ENCODE measurements around the gene SSBP3. TPM values are rescaled to one million over a fixed set of nuclear protein-coding genes. Genes with fewer than 3 reads are reported as not detected.

The SSBP3 gene
- total RNA-seq, 2 experiments from 2014 or later = 16.5 to 44.9 TPM

DNA sequence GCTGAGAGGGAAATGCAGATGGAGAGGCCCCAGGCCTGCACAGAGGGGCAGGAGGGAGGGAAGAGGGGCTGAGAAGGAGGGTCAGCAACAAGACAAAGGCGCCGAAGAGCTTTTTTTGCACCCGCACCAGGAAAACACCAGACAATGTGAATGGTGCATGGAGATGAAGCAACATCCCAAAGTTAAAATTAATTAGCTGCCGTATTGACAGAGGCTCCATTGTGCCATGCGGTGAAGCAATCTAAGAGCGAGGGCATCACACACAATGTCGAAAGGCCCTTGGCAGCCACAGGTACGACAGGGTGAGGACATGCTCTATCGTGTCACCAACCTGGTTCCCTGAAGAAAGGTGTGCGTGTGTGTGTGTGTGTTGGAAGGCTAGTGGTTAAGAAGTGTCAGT is 41.2 kb downstream of the SSBP3 start:
- Histone ChIP-seq H3K4me3 (ENCODE audit: low read depth, low read length, poor library complexity, severe bottlenecking) (no peak overlapping the region), H3K79me2 (ENCODE audit: insufficient read depth, low read depth, low read length) (peaks cover 11% of the 10 kb centered on the region; the same call in 1 of the 2 replicates), H4K20me1 (ENCODE audit: insufficient read depth, low read length) (0 out of 2 replicates have a peak, but pooled peaks cover 10% of the 10 kb centered on the region), H3K9me3 (ENCODE audit: low read length) (no peaks in the 10 kb centered on the region), H3K4me1 (ENCODE audit: insufficient read depth, low read length, poor library complexity, severe bottlenecking) (peaks cover 50% of the 10 kb centered on the region), H2AFZ (ENCODE audit: low read length) (no peak overlapping the region), H3K36me3 (ENCODE audit: insufficient read depth, low read length) (peaks cover 8% of the 10 kb centered on the region; the same call in 1 of the 2 replicates), H3K27ac (ENCODE audit: low read depth, low read length, poor library complexity, severe bottlenecking) (no peak overlapping the region), H3K4me2 (ENCODE audit: low read length) (no peak overlapping the region), H3K9me2 (ENCODE audit: insufficient read depth, low read length) (no peaks in the 10 kb centered on the region)
- DNase-seq (ENCODE audit: low spot score) = no peak
- POLR2A ChIA-PET = no interaction called here
- TF ChIP-seq EZH2phosphoT487 (IDR thresholded peaks at IDR 0.05; ENCODE audit: borderline replicate concordance, low read depth, low read length) = no peak
- TF ChIP-seq, protein P1, sequence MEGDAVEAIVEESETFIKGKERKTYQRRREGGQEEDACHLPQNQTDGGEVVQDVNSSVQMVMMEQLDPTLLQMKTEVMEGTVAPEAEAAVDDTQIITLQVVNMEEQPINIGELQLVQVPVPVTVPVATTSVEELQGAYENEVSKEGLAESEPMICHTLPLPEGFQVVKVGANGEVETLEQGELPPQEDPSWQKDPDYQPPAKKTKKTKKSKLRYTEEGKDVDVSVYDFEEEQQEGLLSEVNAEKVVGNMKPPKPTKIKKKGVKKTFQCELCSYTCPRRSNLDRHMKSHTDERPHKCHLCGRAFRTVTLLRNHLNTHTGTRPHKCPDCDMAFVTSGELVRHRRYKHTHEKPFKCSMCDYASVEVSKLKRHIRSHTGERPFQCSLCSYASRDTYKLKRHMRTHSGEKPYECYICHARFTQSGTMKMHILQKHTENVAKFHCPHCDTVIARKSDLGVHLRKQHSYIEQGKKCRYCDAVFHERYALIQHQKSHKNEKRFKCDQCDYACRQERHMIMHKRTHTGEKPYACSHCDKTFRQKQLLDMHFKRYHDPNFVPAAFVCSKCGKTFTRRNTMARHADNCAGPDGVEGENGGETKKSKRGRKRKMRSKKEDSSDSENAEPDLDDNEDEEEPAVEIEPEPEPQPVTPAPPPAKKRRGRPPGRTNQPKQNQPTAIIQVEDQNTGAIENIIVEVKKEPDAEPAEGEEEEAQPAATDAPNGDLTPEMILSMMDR (conservative IDR thresholded peaks at IDR 0.05; ENCODE audit: low read length) = no peak
- CTCF ChIA-PET (ENCODE audit: unreplicated experiment) = no interaction called here
- intact Hi-C loops (cut with micrococcal nuclease; ENCODE audit: unreplicated experiment) = no loop called here
- no TSS peak for BruUV-seq (replicated peaks)

- Histone ChIP-seq H3K4me2 (ENCODE audit: low read length) (peak overlapping the region; percentile 46; the same call in 1 of the 2 replicates), H4K20me1 (ENCODE audit: insufficient read depth, low read length) (0 out of 2 replicates have a peak, but pooled peaks cover 10% of the 10 kb centered on the region), H3K27ac (ENCODE audit: low read depth, low read length, poor library complexity, severe bottlenecking) (no peak overlapping the region), H3K4me3 (ENCODE audit: low read depth, low read length, poor library complexity, severe bottlenecking) (no peak overlapping the region), H3K79me2 (ENCODE audit: insufficient read depth, low read depth, low read length) (peaks cover 11% of the 10 kb centered on the region; the same call in 1 of the 2 replicates), H3K4me1 (ENCODE audit: insufficient read depth, low read length, poor library complexity, severe bottlenecking) (peaks cover 50% of the 10 kb centered on the region), H3K36me3 (ENCODE audit: insufficient read depth, low read length) (peaks cover 4% of the 10 kb centered on the region), H3K9me2 (ENCODE audit: insufficient read depth, low read length) (no peaks in the 10 kb centered on the region), H3K9me3 (ENCODE audit: low read length) (no peaks in the 10 kb centered on the region), H2AFZ (ENCODE audit: low read length) (no peak overlapping the region)
- ChIA-PET POLR2A (no interaction called here), CTCF (ENCODE audit: unreplicated experiment) (no interaction called here)
- intact Hi-C loops (cut with micrococcal nuclease; ENCODE audit: unreplicated experiment) = no loop called here
- no TSS peak for BruUV-seq (replicated peaks)
- no peak for DNase-seq (ENCODE audit: low spot score)
- TF ChIP-seq, protein P1 (conservative IDR thresholded peaks at IDR 0.05; ENCODE audit: low read length) = no peak
- no peak for TF ChIP-seq EZH2phosphoT487 (IDR thresholded peaks at IDR 0.05; ENCODE audit: borderline replicate concordance, low read depth, low read length)
Observed at GRCh38 chr1:54364582-54364981, 41.6 kb downstream of the SSBP3 start.

DNA sequence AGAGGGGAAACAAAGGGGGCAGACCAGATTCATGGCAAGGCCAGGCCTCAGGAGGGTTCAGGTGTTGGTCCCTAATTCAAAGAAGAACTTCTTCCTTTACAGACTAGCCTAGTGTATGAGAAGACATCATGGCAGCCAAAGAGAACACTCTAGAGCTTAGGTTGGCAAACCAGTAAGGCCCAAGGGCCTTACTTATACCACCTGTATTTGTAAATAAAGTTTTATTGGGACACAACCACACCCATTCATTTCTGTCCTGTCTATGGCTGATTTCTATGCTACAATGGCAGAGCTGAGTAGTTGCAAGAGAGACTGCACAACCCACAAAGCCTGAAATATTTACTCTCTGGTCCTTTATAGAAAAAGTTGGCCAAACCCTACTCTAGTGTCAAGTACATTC is 42.3 kb downstream of the SSBP3 start:
- Histone ChIP-seq H3K27ac (ENCODE audit: low read depth, low read length, poor library complexity, severe bottlenecking) (no peak overlapping the region), H3K4me3 (ENCODE audit: low read depth, low read length, poor library complexity, severe bottlenecking) (no peak overlapping the region), H3K9me3 (ENCODE audit: low read length) (no peaks in the 10 kb centered on the region), H3K79me2 (ENCODE audit: insufficient read depth, low read depth, low read length) (peaks cover 11% of the 10 kb centered on the region; the same call in 1 of the 2 replicates), H3K4me2 (ENCODE audit: low read length) (peak overlapping the region; percentile 46), H2AFZ (ENCODE audit: low read length) (no peak overlapping the region), H3K4me1 (ENCODE audit: insufficient read depth, low read length, poor library complexity, severe bottlenecking) (peaks cover 50% of the 10 kb centered on the region), H3K36me3 (ENCODE audit: insufficient read depth, low read length) (peaks cover 7% of the 10 kb centered on the region), H3K9me2 (ENCODE audit: insufficient read depth, low read length) (no peaks in the 10 kb centered on the region), H4K20me1 (ENCODE audit: insufficient read depth, low read length) (0 out of 2 replicates have a peak, but pooled peaks cover 10% of the 10 kb centered on the region)
- peak; percentile 34 for DNase-seq (ENCODE audit: low spot score)
- ChIA-PET CTCF (ENCODE audit: unreplicated experiment) (no interaction called here), POLR2A (interaction anchor here (0.6 kb wide), 1 partner anchor 122 kb away, joined by 4 read pairs; no protein-coding TSS in a partner anchor)
- intact Hi-C loops (cut with micrococcal nuclease; ENCODE audit: unreplicated experiment) = no loop called here
- no TSS peak for BruUV-seq (replicated peaks)
- TF ChIP-seq, protein P1 (conservative IDR thresholded peaks at IDR 0.05; ENCODE audit: low read length) = no peak
